Measurements from ENCODE around the gene DSTN.

DSTN gene

GRCh38 chr20:17611290-17611539 lies 41.3 kb downstream of the DSTN start:
- no peak for DNase-seq (ENCODE audit: low read depth)
- no peak overlapping the region for H3K4me3 ChIP-seq (ENCODE audit: low read length)
- TF ChIP-seq CTCF (conservative IDR thresholded peaks at IDR 0.05; ENCODE audit: low read depth, low read length) = no peak

- no peak overlapping the region for H3K4me3 ChIP-seq (ENCODE audit: low read length)
- peak; percentile 65 for TF ChIP-seq CTCF (conservative IDR thresholded peaks at IDR 0.05; ENCODE audit: low read depth, low read length)
- no peak for DNase-seq (ENCODE audit: low read depth)
Measured at GRCh38 chr20:17611540-17612286, 41.8 kb downstream of the DSTN start.

- no peak overlapping the region for H3K4me3 ChIP-seq (ENCODE audit: low read length)
- no peak for TF ChIP-seq CTCF (conservative IDR thresholded peaks at IDR 0.05; ENCODE audit: low read depth, low read length)
- DNase-seq (ENCODE audit: low read depth) = peak; percentile 68
Measured at GRCh38 chr20:17612287-17612991, 42.6 kb downstream of the DSTN start.

- TF ChIP-seq CTCF (conservative IDR thresholded peaks at IDR 0.05; ENCODE audit: low read depth, low read length) = no peak
- no peak overlapping the region for H3K4me3 ChIP-seq (ENCODE audit: low read length)
- DNase-seq (ENCODE audit: low read depth) = no peak
Measured at GRCh38 chr20:17612992-17613327, 43.1 kb downstream of the DSTN start.

- no peak overlapping the region for H3K4me3 ChIP-seq (ENCODE audit: low read length)
- DNase-seq (ENCODE audit: low read depth) = no peak
- TF ChIP-seq CTCF (conservative IDR thresholded peaks at IDR 0.05; ENCODE audit: low read depth, low read length) = no peak
Measured at GRCh38 chr20:17613328-17614175, 43.7 kb downstream of the DSTN start.

- H3K4me3 ChIP-seq (ENCODE audit: low read length) = no peak overlapping the region
- no peak for DNase-seq (ENCODE audit: low read depth)
- no peak for TF ChIP-seq CTCF (conservative IDR thresholded peaks at IDR 0.05; ENCODE audit: low read depth, low read length)
Measured at GRCh38 chr20:17614176-17614811, 44.4 kb downstream of the DSTN start.
